GM19023 (cell line): ENCODE results near the gene PRDM15.

Experiments
- ATAC-seq: cut with Tn5 transposase; IDR thresholded peaks from one replicate; pipeline ENCODE4 v1.9.1; 2021; ENCODE audit warnings: mild to moderate bottlenecking, moderate library complexity; ENCODE audit not compliant: unreplicated experiment

The PRDM15 gene

GRCh38 chr21:41865002-41865777, 14.0 kb downstream of the PRDM15 start:
- peak; percentile 60 for ATAC-seq

- ATAC-seq, result no peak
These were observed 14.7 kb downstream of the PRDM15 start for GRCh38 chr21:41864311-41865001.

DNA sequence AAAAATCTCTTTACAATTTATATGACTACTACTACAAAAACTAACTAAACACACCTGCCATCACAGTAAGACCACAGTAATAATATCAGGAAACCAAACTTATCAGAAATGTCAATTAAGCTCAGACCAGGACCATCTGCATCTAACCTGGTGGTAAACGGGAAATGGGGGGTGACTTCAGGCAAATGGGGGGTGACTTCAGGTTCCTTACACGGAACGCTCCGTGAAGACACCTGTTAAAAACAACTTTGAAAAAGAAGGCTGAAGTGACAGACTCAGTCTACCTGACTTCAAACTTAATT, 15.8 kb downstream of the PRDM15 start:
- no peak for ATAC-seq

GRCh38 chr21:41861987-41862386, 17.2 kb downstream of the PRDM15 start:
- ATAC-seq, result no peak

GRCh38 chr21:41861255-41861654, 17.9 kb downstream of the PRDM15 start:
- no peak for ATAC-seq

DNA sequence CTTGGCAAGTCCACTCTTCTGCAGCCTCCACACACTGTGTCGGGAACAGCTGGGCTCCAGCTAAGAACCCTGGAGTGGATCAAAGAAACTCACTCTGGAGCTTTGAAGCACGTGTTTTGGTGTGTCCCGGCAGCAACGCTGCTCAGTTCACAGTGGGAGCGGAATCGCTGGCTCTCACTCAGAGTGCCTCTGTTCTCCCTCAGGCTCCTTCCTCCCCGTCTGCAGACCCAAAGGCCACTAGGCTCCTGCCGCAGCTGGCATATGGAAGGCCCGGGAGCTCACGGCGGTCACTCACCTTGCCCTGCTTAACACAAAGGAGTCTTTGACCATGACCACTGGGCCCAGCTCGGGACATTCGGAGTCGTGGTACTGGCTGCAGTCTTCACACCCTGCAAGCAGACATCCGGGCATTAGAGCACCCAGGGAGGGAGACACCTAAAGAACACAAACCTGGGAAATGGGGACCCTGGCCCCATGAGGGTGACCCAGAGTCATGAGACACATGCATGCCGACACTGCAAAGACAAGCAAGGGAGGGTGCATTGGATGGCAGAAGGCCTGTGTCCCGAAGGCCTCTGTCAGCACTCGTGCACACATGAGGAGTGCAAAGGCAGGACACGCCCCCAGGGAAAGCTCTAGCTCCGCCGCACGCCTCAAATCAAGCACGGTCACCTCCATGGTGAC, 19.7 kb downstream of the PRDM15 start:
- no peak for ATAC-seq

DNA sequence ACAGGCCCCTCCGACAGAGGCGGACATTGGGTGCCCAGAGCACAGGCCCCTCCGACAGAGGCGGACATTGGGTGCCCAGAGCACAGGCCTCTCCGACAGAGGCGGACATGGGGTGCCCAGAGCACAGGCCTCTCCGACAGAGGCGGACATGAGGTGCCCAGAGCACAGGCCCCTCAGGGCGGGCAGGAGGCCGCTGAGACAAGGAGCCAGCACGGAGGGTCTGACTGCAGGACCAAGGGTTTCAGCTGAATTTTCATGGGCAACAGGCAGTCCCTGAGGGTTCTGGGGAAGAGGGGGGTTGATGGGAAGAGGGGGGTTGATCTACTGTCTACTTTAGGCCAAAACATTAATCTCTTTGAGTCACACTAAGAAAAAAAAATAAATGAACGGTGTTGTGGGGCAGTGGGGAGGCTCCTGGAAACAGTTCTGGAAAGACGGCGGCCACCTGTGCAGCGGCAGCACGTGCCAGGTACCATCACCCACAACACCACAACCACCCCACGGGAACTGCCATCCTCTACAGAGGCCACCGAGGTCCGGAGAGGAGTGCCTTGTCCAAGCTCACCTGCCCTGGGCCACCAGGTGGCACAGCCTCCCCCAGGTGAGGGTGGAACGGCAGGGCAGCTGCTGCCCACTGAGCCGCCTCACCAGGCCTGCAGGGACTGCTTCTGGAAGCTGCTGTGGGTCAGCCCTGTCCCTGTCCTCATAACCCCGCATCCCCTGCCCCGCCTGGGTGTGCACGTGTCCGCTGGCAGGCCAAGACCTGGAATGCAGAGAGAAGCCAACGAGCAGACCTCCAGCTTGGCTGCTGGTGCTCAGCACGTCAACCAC, 20.5 kb downstream of the PRDM15 start:
- no peak for ATAC-seq

- ATAC-seq, result no peak
These were observed 21.3 kb downstream of the PRDM15 start for GRCh38 chr21:41857771-41858300.

DNA sequence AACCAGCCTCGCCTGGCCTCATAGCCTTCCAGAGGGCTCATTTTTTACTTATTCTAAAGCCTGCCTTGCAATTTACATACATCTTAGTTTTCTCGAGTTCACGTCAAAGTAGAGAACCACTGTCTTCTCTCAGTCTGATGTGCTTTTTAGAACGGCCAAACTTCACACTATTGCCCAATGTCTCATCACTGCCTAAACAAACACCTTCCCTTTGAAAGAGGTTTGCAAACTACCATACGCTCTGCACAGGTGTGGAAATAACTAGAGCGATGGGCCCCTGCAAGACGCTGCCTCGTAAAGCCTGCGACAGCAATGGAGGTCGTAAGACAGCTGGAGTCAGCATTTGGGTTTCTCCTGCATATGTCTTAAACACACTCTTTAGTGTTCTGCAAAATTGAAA, 22.6 kb downstream of the PRDM15 start:
- ATAC-seq, result no peak

DNA sequence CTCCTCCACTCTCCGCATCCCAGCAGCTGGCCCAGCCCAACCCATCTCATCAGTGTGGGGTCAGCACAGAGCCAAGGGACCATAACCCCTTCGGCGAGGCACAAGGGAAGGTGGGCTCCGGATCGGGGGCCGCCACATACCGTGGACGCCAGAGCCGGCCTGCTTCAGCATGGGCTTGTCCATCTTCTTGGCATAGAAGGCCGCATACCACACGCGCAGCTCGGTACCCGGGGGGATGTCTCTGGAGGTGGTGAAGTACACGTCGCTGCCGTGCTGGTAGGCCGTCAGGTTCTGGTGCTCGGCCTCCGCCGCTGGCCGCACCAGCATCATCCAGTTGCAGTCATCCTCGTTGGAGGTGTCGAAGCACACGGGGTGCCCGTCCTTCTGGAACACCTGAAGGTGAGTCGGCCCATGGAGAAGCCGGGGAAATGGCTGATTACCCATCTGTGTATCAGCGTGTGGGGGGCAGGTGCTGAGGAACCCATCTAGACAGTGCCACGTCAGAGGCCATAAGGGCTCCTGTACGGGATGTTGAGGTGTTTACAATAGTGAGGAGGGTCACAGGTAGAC, 24.6 kb downstream of the PRDM15 start:
- ATAC-seq, result no peak

DNA sequence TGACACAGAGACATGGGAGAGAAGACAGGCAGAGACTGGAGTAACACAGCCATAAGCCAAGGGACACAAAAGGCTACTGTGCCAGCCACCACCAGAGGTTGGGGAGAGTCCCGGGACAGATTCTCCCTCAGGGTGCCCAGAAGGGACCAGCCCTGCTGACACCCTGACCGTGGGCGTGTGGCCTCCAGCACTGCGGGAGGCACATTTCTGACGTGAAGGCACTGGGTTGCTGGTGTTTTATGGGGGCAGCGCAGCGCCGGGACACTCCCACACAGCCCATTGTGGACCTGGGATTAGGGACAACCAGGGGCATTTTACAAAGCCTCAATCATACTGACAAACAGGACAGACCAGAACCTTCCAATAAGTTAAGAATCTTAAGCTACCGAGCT, 26.2 kb downstream of the PRDM15 start:
- ATAC-seq, result no peak

GRCh38 chr21:41852151-41852928, 26.8 kb downstream of the PRDM15 start:
- ATAC-seq, result no peak

DNA sequence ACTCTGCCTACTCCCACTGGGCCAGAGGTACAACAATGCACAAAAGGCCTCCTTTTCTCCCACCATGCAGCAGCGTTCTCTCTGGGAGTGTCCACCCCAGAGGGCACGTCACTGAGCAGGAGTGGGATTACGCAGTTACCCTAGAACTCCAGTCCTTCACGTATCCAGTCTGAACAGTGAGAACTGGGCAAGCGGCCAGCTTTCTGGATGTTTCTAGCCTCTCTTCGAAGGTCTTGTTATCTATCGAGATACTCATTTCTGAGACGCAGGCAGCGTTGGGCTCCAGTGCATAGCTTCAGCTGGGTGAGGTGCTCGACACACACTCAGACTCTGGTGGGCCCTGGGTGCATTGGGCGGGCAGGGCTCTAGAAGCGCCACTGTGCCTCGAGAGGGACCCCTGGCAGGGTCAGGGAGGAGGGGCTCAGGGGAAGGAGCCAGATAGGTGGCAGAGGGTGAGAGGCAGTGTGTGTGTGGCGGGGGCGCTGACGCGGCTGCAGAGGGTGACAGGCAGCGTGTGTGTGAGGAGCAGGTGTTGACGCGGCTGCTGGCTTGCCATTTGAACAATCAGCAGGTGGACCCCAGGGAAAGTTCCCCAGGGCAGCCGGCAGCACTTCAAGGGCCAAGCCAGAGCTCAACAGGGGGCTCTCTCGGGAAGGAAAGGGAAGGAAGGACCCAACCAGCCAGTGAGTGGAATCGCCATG, 27.9 kb downstream of the PRDM15 start:
- ATAC-seq, result no peak

- no peak for ATAC-seq
These were observed 29.1 kb downstream of the PRDM15 start for GRCh38 chr21:41850085-41850484.

DNA sequence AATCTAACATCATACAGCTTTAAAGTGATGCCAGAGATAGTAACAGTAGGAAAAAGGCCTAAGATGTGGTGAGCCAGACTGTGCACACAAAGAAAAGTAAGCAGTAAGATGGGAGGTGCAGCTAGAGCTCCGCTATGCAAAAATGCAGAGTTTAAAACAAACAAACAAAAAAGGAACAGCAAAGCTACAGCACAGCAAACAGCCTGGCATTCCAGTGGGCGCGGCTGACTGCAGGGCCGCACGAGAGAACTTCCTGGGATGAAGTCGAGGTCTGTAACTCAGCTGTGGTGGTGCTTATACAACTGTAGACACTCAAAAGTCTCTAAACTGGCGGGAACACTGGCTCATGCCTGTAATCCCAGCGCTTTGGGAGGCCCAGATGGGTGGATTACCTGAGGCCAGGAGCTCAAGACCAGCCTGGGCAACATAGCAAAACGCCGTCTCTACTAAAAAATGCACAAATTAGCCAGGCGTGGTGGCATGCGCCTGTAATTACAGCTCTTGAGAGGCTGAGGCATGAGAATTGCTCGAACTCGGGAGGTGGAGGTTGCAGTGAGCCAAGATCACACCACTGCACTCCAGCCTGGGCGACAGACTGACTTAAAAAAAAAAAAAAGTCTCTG, 30.1 kb downstream of the PRDM15 start:
- ATAC-seq, result no peak

GRCh38 chr21:41848533-41848932, 30.6 kb downstream of the PRDM15 start:
- ATAC-seq, result no peak

GRCh38 chr21:41847066-41847804, 31.9 kb downstream of the PRDM15 start:
- ATAC-seq, result no peak

- no peak for ATAC-seq
These were observed 32.6 kb downstream of the PRDM15 start for GRCh38 chr21:41846536-41846935.
